Gastrocnemius medialis (tissue), 4 donors: Measurements from ENCODE around the gene STK35.

Experiments
- CTCF ChIP-seq, 5 experiments: fragments of 450-650 bp in 3 of 5; fragments of 200-600 bp in 2 of 5; sonication (generic) in 2 of 5; IDR thresholded peaks in 4 of 5; conservative IDR thresholded peaks in 1 of 5; 1 replicate in 4 of 5; 2 replicates in 1 of 5; pipeline ENCODE4 v1.5.1; 2016 to 2019; ENCODE audit warnings: antibody characterized with exemption in 5 of 5, mild to moderate bottlenecking in 3 of 5, moderate library complexity in 3 of 5
- POLR2A ChIP-seq, 2 donors: fragments of 450-650 bp; IDR thresholded peaks; one replicate each; pipeline ENCODE4 v1.6.1; 2017; ENCODE audit warnings: antibody characterized with exemption in 2 of 2, mild to moderate bottlenecking in 2 of 2, moderate library complexity in 2 of 2

GRCh38 chr20:2170404-2170803 is 68.8 kb downstream of the STK35 start:
- TF ChIP-seq CTCF (IDR thresholded peaks at IDR 0.05 in 4 of 5, conservative IDR thresholded peaks at IDR 0.05 in 1 of 5), result no peak
- TF ChIP-seq POLR2A (IDR thresholded peaks at IDR 0.05), result no peak
